AG09319 (cell line): Measurements from ENCODE around the gene CARD19.

Source experiments
- DNase-seq: peaks from one replicate; pipeline ENCODE4 v3.0.0-alpha.2; 2010; ENCODE audit warnings: low read depth; ENCODE audit errors: extremely low read depth
- TF ChIP-seq, protein P1 (sequence below): IDR thresholded peaks from 2 replicates; pipeline ENCODE4 v1.5.1; 2011; ENCODE audit warnings: low read depth, mild to moderate bottlenecking, inconsistent platforms, low read length, moderate library complexity

Gene CARD19

DNA sequence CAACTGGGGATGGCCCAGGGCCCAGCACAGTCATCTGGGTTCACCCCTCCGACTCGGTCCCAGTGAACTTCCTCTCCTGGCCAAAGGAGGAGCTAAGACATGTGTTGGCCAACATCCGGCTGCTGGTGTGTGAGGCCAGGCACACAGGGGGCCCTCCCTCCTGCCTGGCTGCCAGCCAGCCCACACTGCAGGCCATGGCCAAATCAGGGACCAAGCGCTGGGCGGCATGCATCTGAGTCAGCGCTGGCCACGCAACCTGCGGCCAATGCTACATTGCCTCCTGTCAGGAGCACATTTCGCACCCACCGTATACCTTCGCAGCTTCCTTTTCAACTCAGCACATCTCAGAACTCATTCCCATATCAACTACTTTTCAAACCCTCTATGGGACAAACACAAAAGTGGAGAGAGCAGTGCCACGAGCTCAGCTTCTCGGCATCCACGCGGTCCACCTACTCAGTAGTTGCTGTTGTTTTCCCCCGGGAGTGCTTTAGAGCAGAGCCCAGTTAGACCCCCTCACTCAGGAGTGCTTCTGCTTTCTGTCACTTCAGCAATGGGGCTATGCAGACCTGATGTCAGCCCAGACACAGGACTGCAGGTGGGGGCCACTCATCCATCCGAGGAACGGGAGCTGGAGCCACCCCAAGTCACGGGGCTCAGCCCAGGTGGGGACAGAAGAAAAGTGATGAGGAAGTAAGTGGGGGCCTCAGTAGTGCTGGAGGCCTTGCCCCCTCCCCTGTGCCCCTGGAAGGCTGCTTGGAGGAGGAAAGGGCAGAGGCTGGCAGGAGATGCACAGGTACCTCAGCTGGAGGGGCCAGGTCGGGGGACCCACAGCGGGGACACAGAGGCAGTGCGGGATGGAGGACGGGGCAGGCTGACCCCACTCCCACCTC, 24.2 kb downstream of the CARD19 start:
- TF ChIP-seq, protein P1, sequence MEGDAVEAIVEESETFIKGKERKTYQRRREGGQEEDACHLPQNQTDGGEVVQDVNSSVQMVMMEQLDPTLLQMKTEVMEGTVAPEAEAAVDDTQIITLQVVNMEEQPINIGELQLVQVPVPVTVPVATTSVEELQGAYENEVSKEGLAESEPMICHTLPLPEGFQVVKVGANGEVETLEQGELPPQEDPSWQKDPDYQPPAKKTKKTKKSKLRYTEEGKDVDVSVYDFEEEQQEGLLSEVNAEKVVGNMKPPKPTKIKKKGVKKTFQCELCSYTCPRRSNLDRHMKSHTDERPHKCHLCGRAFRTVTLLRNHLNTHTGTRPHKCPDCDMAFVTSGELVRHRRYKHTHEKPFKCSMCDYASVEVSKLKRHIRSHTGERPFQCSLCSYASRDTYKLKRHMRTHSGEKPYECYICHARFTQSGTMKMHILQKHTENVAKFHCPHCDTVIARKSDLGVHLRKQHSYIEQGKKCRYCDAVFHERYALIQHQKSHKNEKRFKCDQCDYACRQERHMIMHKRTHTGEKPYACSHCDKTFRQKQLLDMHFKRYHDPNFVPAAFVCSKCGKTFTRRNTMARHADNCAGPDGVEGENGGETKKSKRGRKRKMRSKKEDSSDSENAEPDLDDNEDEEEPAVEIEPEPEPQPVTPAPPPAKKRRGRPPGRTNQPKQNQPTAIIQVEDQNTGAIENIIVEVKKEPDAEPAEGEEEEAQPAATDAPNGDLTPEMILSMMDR, result peak; percentile 49
- DNase-seq, result peak; percentile 93

DNA sequence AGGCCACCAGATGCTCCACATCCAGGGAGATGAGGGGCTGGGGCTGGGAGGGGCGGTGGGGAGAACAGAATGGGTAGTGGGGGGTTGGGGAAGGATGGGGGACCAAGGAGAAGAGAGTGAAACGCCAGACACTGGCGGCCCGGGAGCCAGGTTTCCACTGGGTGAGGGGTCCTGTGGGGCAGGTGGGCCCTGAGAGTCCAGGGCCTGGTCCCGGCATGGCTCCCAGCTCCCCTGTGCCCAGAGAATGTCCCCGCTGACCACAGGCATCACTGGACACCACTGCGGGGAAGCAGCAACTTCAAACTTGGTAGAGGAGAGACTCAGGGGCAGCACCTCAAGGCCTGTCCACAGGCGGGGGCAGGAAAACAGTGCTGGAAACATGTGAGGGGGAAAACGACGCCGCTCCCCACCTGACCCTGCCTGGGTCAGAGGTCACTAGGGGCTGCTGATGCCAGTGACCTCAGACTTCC, 24.9 kb downstream of the CARD19 start:
- no peak for DNase-seq
- TF ChIP-seq, protein P1, result no peak

DNA sequence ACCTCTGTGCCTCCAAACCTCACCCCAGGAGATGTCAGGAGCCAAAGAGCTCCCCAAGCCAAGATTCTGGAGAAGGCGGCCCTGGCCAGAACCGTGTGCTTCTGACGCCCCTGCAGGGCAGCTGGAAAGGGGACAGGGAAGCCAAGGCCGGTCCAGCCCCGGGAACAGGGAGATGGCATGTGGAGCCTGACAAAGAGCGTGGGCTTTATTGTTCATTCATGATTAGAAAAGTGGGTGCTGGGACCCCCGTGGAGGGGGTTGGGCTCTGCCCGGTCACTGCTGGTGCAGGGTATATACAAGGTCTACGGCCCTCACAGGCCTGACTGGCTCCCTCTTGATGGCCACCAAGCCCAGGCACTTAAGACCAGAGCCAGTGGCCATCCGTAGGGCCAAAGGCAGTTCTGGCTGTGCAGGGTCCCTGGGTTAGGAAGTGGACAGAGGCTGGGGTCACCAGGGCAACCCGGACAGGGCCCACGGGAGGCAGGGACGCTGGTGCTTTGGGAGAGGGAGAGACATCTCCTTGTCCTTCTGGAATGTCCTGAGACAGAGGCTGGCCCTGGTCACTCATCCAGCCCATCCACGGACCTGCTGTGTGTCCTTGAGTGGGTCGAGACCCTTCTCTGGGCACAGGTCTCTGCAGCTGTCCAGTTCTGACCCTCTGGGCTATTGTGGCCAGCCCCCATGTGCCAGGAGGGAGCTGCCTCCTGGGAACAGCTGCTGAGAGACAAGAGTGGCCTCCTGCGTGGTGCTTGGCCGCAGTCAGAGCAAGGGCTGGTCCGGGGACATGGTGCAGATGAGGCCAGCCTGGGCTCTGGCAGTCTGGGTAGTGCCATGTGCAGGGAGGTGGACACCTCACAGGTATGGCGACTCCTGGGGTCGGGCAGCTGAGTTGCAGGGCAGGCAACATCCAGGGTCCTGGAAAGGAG, 25.6 kb downstream of the CARD19 start:
- TF ChIP-seq, protein P1, result no peak

DNA sequence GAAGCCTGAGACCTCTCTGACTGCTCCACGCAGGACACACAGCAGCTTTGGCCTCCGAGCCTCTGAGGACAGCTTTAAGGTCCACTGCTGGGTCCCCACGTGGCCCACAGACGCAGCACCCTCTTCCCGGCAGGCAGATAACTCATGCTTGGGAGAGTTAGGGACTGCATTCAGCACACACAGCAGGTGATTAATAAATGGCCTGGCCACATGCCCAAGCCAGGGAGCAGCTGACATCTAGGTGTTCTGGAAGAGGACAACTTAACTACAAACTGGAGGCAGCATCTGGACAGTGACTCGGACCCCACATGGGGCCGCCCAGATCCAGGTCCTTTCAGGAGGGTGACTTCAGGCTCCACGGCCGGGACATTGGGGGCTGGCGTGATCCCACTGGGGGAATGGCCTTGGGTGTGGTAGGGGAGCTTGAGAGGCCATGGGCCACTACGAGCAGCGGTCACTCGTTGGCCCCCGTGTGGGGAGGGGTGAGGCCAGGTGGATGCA, 26.8 kb downstream of the CARD19 start:
- TF ChIP-seq, protein P1, result no peak
- DNase-seq, result no peak

More for the DNA sequence above, 25.6 kb downstream of the CARD19 start:
- no peak for DNase-seq

DNA sequence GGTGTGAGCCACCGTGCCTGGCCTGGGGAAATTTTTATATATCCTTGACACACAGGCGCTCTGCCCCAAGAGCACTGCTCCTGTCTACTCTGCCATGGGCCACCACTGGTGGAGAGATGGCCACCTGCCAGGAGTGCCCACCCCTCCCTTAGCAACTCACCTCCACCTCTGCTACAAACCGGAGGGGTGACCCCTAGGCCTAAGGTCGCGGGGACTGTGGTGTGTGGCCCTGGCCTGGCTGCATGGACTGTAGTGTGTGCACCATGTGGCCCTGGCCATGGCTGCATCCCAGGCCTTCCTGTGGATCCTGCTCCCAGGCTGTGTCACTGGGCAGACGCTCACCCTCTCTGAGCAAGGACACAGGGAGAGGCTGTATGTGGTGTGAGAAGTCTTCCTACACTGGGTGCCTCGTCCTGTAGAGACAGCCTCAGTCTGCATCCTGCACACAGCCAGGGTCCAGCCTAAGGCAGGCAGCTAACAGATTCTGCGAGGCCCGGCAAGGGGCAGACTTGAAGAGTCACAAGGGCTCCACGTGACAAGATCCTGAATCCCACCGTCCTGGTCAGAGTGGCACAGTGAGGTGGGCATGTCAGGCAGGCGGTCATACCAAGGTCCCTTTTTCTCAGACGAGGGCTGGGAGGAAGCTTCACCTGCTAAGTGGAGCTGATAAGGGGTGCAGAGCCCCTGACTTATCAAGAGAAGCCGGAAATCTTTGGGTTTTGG, 27.7 kb downstream of the CARD19 start:
- TF ChIP-seq, protein P1, result no peak
- DNase-seq, result no peak

DNA sequence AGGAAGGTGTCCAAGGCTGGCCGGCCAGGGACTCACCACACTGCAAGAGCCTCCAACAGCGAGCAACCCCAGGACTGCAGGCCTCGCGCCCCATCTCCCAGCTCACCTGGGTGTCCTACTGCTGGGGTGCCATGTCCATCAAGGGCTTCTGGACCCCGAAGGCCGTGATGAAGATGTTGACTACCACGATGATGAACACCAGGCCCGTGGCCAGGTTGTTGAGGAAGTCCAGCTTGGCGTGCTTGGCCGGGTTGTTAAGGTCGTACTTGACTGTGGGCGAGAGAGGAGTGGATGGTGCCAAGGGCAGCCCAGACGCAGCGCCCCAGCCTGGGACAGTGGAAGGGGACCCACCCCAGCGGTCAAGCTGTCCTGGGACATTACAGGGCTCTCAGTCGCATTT, 28.8 kb downstream of the CARD19 start:
- DNase-seq, result no peak
- TF ChIP-seq, protein P1, result no peak
